ENCODE results near the gene SLC16A12. TPM values are rescaled to one million over a fixed set of nuclear protein-coding genes. Genes with fewer than 3 reads are reported as not detected.

SLC16A12 gene
- total and polyA plus RNA-seq, 2 of the 13 experiments (the other 11 are each of a cell fraction or from before 2014, with no cell fraction given), result 0.02 TPM; not detected in 1

DNA sequence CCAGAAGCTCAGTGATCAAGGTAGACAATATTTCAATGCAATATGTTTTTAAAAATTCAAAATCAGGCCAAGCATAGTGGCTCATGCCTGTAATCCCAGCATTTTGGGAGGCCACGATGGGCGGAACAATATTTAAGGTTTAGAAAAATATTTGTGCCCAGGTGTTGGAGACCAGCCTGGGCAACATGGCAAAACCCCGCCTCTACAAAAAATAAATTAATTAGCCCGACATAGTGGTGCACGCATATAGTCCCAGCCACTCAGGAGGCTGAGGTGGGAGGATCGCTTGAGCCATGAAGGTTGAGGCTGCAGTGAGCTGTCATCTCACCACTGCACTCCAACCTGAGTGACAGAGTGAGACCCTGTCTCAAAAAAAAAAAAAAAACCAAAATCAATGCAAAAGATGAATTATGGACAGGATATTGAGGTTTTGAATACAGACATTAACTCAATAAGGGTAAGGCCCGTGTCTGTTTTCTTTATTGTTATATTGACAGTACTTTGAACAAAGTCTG lies 121.9 kb downstream of the SLC16A12 start:
- TF ChIP-seq ZNF740 (CRISPR knock-in tag; IDR thresholded peaks at IDR 0.05) (no peak), SMAD3 (CRISPR knock-in tag; IDR thresholded peaks at IDR 0.05) (no peak), ZNF589 (CRISPR knock-in tag; conservative IDR thresholded peaks at IDR 0.05) (no peak), ZMYM3 (CRISPR knock-in tag; IDR thresholded peaks at IDR 0.05) (no peak), ZNF382 (CRISPR knock-in tag; IDR thresholded peaks at IDR 0.05; ENCODE audit: borderline replicate concordance) (no peak), AKNA (CRISPR knock-in tag; IDR thresholded peaks at IDR 0.05; ENCODE audit: borderline replicate concordance) (no peak), ZNF770 (CRISPR knock-in tag; IDR thresholded peaks at IDR 0.05) (peak; percentile 96)
- TF ChIP-seq, protein P1, sequence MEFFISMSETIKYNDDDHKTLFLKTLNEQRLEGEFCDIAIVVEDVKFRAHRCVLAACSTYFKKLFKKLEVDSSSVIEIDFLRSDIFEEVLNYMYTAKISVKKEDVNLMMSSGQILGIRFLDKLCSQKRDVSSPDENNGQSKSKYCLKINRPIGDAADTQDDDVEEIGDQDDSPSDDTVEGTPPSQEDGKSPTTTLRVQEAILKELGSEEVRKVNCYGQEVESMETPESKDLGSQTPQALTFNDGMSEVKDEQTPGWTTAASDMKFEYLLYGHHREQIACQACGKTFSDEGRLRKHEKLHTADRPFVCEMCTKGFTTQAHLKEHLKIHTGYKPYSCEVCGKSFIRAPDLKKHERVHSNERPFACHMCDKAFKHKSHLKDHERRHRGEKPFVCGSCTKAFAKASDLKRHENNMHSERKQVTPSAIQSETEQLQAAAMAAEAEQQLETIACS (CRISPR knock-in tag; IDR thresholded peaks at IDR 0.05), result no peak
- TF ChIP-seq, protein P2, sequence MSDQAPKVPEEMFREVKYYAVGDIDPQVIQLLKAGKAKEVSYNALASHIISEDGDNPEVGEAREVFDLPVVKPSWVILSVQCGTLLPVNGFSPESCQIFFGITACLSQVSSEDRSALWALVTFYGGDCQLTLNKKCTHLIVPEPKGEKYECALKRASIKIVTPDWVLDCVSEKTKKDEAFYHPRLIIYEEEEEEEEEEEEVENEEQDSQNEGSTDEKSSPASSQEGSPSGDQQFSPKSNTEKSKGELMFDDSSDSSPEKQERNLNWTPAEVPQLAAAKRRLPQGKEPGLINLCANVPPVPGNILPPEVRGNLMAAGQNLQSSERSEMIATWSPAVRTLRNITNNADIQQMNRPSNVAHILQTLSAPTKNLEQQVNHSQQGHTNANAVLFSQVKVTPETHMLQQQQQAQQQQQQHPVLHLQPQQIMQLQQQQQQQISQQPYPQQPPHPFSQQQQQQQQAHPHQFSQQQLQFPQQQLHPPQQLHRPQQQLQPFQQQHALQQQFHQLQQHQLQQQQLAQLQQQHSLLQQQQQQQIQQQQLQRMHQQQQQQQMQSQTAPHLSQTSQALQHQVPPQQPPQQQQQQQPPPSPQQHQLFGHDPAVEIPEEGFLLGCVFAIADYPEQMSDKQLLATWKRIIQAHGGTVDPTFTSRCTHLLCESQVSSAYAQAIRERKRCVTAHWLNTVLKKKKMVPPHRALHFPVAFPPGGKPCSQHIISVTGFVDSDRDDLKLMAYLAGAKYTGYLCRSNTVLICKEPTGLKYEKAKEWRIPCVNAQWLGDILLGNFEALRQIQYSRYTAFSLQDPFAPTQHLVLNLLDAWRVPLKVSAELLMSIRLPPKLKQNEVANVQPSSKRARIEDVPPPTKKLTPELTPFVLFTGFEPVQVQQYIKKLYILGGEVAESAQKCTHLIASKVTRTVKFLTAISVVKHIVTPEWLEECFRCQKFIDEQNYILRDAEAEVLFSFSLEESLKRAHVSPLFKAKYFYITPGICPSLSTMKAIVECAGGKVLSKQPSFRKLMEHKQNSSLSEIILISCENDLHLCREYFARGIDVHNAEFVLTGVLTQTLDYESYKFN (CRISPR knock-in tag; conservative IDR thresholded peaks at IDR 0.05), result 0 out of 2 replicates have a peak, but pooled peaks have one; percentile 17
- TF ChIP-seq, protein P3, sequence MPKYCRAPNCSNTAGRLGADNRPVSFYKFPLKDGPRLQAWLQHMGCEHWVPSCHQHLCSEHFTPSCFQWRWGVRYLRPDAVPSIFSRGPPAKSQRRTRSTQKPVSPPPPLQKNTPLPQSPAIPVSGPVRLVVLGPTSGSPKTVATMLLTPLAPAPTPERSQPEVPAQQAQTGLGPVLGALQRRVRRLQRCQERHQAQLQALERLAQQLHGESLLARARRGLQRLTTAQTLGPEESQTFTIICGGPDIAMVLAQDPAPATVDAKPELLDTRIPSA (CRISPR knock-in tag; IDR thresholded peaks at IDR 0.05; ENCODE audit: borderline replicate concordance), result no peak
- intact Hi-C loops (cut with micrococcal nuclease; ENCODE audit: unreplicated experiment), result no loop called here
- in situ Hi-C loops (cut with HindIII; ENCODE audit: extremely low pct_ligation_motif_present, low pct_unique_long_range_greater_than_20kb), result no loop called here
- Histone ChIP-seq H3K9me3 (ENCODE audit: low read length) (no peaks in the 10 kb centered on the region), H3K4me1 (ENCODE audit: insufficient read depth, low read length) (peaks cover 28% of the 10 kb centered on the region), H3K9ac (ENCODE audit: insufficient read depth, low read depth, low read length) (no peak overlapping the region), H4K20me1 (ENCODE audit: insufficient read depth, low read length) (no peaks in the 10 kb centered on the region), H3K79me2 (ENCODE audit: insufficient read depth, low read length) (no peaks in the 10 kb centered on the region), H3K27ac (ENCODE audit: extremely low read length, insufficient read depth, low read length) (no peak overlapping the region), H3K27me3 (ENCODE audit: control insufficient read depth in 1 of 2, insufficient read depth in 2 of 2, low read length in 2 of 2) (no peaks in the 10 kb centered on the region; a peak in 1 of 5 replicates), H3K4me3 (replicated peaks in 1 of 3; ENCODE audit: insufficient read depth in 1 of 3, low read depth in 2 of 3, low read length in 3 of 3) (peak overlapping the region in 2 of 3 experiments; percentile 83 to 95; a peak in 3 of 6 replicates), H3K4me2 (ENCODE audit: low read depth, low read length) (peak overlapping the region; percentile 80), H3K36me3 (replicated peaks in 1 of 2; ENCODE audit: control insufficient read depth in 1 of 2, insufficient read depth in 2 of 2, low read length in 2 of 2) (peaks cover 0 to 4% of the 10 kb centered on the region in 2 experiments; a peak in 1 of 5 replicates), H2AFZ (ENCODE audit: low read length) (peak overlapping the region; percentile 98)
- WGBS (ENCODE audit: low lambda C conversion rate), result 83% methylated on average over 7 of the region's 7 CpGs
- ChIA-PET CTCF (ENCODE audit: low intra/inter-chr PET ratio, low total read pairs) (no interaction called here), POLR2A (interaction anchor here (0.7 to 1.5 kb wide), 3 partner anchors 21 to 230 kb away, joined by 3 to 13 read pairs (median 3); partner anchors contain the start of gene IFIT1)
- ATAC-seq (no peak), FAIRE-seq (no peak), DNase-seq (ENCODE audit: low spot score) (no peak)
- no TSS peak for BruUV-seq (replicated peaks)
